GM12875 (cell line): Measurements from ENCODE around the gene COL23A1.

ENCODE experiments used
- H3K4me3 ChIP-seq: one replicate; pipeline ENCODE4 v1.5.1; 2011; ENCODE audit warnings: low read depth, low read length, control low read depth
- CTCF ChIP-seq: IDR thresholded peaks from 2 replicates; pipeline ENCODE4 v1.5.1; 2011; ENCODE audit warnings: low read depth, mild to moderate bottlenecking, control low read depth, inconsistent platforms, low read length, moderate library complexity, borderline replicate concordance; ENCODE audit not compliant: insufficient read depth

Gene COL23A1

GRCh38 chr5:178328826-178329730, 261.1 kb downstream of the COL23A1 start:
- H3K4me3 ChIP-seq = no peak overlapping the region
- TF ChIP-seq CTCF = no peak

- no peak overlapping the region for H3K4me3 ChIP-seq
- no peak for TF ChIP-seq CTCF
Measured at GRCh38 chr5:178327931-178328711, 262.1 kb downstream of the COL23A1 start.

- no peak for TF ChIP-seq CTCF
- no peak overlapping the region for H3K4me3 ChIP-seq
Measured at GRCh38 chr5:178327446-178327845, 262.7 kb downstream of the COL23A1 start.

- no peak for TF ChIP-seq CTCF
- H3K4me3 ChIP-seq = no peak overlapping the region
Measured at GRCh38 chr5:178326374-178326715, 263.8 kb downstream of the COL23A1 start.

- H3K4me3 ChIP-seq = no peak overlapping the region
Measured at GRCh38 chr5:178325679-178326373, 264.4 kb downstream of the COL23A1 start.

GRCh38 chr5:178325311-178325678, 264.9 kb downstream of the COL23A1 start:
- no peak for TF ChIP-seq CTCF
- H3K4me3 ChIP-seq = no peak overlapping the region

More at GRCh38 chr5:178325679-178326373, 264.4 kb downstream of the COL23A1 start:
- no peak for TF ChIP-seq CTCF
